ENCODE results near the gene PPP2R5A.

The PPP2R5A gene

GRCh38 chr1:212410231-212410820, 125.1 kb downstream of the PPP2R5A start:
- Histone ChIP-seq H3K36me3 (ENCODE audit: insufficient read depth, low read length) (peaks cover 17% of the 10 kb centered on the region), H2AFZ (ENCODE audit: low read length, unreplicated experiment) (no peak overlapping the region), H3K27ac (ENCODE audit: low read depth, low read length) (no peak overlapping the region), H3K27me3 (ENCODE audit: insufficient read depth, low read length) (no peaks in the 10 kb centered on the region), H3K79me2 (ENCODE audit: control insufficient read depth, insufficient read depth, low read length, unreplicated experiment) (no peaks in the 10 kb centered on the region), H3K4me3 (ENCODE audit: low read depth, low read length) (no peak overlapping the region), H3K4me1 (ENCODE audit: control insufficient read depth, insufficient read depth, low read length, unreplicated experiment) (peaks cover 10% of the 10 kb centered on the region)
